ENCODE measurements around the gene SPATA9.

The SPATA9 gene

GRCh38 chr5:95682891-95683290, at the start of gene SPATA9:
TSS of gene SPATA9 (minus strand) at chr5:95682991. CDS start at chr5:95682854, 137 bp downstream.
- no peak for DNase-seq (ENCODE audit: low read depth)

- DNase-seq (ENCODE audit: low read depth): peak; percentile 6
Observed at GRCh38 chr5:95731571-95732554, 49.1 kb upstream of the SPATA9 start.

- no peak for DNase-seq (ENCODE audit: low read depth)
Observed at GRCh38 chr5:95730730-95731570, 48.2 kb upstream of the SPATA9 start, which contains the start of gene RHOBTB3. TSS of gene RHOBTB3 (plus strand) at chr5:95731336. CDS start at chr5:95731683, 347 bp downstream.

DNA sequence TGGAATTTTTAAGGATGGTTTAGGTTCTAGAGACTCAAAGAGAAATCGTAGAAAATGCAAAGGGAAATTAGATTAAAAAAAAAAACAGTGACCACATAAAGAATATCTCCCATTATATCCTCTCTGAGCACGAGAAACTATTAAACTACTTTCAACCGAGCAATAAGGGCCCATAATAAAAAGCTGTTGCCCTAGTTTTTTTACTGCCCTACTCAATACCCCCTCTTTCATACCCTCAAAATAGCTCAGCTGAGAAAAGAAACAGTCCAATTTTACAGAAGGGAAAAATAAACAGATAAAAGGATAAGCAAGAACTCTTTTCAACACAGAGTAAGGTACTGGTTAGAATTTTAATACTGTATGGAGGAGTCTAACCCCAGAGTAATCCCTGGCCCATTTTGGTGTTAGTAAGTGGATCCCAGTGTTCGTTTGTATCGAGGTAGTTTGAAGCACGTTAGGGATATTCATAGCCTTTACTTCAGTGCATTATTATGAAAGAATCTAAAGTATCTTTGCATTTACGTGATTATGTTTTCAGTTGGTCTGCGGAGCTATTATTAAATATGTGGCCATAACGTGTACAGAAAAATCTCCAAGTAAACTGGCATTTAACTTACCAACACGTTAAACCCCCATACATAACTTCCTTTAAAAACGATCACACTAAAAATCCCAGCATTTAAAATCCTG, 47.4 kb upstream of the SPATA9 start:
- no peak for DNase-seq (ENCODE audit: low read depth)

DNA sequence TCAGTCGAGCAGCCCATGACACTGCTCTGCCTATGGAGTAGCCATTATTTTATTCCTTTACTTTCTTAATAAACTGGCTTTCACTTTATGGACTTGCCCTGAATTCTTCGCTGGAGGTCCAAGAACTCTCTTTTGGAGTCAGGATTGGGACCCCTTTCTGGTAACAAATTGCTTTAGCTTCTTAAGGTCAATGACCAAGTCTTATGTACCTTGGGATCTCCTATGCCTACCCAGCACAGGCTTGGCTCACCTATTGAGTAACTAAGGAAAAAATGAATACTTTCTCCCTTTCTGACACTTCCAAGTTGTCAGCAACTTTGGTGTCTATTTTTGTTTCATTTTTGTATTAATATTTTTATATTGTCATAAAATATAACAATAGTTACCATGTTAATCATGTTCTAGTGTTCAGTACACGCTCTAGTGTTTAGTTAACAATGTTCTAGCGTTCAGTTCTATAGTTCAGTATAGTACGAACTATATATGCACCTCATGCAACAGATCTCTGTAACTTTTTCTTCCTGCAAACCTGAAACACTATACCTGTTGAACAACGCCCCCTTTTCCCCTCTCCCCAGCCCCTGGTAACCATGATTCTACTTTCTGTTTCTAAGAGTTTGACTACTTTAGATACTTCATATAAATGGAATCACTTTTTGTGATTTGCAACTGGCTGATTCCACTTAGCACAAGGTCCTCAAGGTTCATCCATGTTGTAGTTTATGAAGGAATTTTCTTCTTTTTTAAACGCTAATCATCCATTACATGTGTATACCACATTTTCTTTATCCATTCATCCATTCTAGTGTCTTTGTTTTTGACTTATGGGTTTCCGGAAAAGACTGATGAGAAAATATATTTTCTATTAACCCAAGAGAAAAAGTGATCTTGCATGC, 46.6 kb upstream of the SPATA9 start:
- no peak for DNase-seq (ENCODE audit: low read depth)

DNA sequence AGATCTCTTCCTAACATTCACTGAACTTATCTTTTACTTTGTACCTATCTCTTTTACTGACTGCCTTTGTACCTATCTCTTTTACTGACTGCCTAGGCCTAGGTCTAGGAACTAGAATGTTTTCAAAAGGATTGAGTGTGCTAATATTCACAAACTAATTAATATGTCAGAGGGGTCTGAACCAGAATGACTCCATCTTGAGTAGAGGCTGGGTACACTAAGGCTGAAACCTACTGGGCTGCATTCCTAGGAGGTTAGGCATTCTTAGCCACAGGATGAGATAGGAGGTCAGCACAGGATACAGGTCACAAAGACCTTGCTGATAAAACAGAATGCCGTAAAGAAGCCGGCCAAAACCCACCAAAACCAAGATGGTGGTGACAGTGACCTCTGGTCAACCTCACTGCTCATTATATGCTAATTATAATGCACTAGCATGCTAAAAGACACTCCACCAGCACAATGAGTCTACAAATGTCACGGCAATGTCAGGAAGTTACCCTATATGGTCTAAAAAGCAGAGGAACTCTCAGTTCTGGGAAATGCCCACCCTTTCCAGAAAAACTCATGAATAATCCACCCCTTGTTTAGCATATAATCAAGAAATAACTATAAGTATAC, 45.8 kb upstream of the SPATA9 start:
- DNase-seq (ENCODE audit: low read depth): no peak

DNA sequence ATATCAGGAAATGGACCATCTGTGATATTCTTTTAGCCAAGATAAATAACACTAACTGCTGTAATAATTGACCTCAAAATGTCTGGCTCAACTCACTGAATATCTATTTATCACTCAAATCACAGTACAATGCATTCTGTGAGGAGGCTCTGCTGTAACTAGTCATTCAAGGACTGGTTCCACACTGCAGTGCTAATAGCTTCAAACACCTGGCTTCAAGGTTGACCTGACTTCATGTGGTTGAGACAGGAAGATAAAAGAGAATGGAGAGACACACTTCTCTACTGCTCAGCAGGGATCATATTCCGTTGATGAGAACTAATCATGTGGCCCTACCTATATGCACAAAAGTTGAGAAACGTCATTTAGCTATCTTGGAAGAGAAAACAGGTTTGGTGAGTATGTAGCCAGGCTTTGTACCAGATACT, 45.0 kb upstream of the SPATA9 start:
- DNase-seq (ENCODE audit: low read depth): no peak

DNA sequence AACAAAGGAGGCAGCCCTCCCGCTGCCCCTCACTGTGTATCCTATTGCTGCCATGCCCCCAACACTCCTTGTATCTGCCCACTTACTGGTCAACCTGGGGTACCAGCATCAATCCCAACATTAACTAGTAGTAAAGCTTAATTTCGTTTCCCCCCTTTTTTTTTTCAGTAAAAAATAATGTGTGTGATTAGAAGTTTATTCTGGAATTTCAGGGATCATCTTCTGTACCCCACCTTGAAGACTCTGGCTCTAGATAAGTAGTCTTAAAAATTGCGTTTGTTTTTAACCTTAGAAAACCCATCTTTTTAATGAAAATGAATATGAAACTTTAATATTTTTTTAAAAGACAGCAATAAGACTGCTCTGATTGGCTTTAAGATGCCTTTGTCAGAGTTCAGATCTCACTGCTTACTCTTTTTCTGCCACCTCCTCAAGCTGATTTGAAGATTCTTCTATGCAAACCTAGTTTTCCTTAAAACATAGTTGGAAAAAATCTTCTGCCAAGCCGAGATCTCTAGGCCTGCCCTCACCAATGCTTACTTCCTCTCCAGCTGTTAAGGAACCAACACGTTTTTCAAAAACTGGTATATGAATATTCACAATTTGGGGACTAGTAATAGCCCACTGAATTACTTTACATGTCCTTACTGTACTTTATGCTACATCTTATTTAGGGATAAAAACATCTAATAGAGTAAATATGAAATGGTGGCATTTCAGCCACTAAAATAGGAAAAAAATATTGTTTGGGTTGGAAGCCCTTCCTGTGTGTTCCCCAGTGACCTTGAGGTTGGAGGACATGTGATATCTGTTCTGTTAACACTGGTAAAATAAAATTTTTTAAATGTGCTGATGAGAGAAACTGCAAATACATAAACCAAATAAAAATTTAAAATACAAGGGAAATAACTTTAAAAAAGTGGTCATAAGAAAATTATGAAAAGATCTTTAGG, 44.3 kb upstream of the SPATA9 start:
- no peak for DNase-seq (ENCODE audit: low read depth)

- DNase-seq (ENCODE audit: low read depth): no peak
Observed at GRCh38 chr5:95725937-95726810, 43.4 kb upstream of the SPATA9 start.

DNA sequence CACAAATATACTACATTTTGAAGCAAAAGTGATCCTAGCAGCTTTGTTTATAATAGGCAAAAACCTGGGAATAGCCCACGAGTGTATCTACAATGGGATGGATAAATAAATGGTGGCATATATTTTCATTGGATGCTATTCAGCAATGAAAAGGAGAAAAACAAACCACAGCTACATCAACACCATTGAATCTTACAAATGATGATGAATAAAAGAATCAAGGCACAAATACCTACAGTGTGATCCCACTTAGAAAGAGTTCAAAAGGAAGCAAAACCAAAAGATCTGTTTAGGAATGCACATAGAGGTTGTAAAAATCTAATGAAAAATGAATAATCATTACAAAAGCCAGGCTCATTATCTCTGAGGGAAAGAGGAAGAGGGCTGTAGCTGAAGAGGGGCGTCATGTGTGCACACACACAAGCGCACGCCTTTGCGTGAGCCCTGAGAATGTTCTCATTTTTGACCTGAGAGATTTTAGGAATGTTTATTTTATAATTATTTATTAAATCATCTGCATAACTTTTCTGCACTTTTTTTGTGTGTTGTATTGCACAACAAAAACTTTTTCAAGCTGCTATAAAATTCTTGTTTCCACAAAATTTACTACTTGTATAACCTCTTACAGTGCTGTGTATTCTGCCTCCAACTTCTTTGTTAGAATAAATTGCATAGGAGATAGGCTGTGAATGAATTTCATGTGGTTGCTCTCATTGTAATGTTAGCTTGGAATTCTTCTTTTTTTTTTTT, 42.5 kb upstream of the SPATA9 start:
- DNase-seq (ENCODE audit: low read depth): no peak

DNA sequence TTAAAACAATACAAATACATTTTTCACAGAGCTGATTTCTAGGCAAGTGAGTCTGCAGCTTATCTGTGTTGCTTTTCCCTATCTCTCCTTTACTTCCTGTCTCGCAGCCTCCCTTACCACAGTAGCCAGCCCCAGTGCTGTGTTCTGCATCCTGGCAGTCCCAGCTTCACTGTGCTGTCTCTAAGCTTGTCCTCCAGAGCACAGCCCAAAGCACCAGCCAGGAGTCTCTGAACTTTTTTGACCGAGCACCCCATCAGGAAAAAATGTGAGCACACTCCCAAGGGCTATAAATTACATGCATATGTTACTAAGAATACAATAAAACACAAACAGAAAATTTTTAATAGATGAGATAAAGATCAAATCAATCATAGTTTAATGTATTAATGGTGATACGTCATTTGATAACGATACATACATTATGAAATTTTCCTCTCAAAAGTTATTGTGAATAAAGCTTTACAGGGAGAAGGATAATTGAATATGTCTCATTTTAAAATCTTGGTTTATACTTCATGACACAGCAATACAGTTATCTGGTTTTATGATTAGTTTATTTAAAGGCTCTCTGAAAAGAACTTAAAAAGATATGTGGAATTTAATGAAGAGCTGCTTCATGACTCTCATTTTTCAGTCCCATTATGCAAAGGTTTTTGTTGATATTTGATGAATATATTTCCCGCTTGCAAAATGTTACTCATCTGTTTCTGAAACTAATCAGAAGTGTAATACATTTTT, 41.0 kb upstream of the SPATA9 start:
- no peak for DNase-seq (ENCODE audit: low read depth)

DNA sequence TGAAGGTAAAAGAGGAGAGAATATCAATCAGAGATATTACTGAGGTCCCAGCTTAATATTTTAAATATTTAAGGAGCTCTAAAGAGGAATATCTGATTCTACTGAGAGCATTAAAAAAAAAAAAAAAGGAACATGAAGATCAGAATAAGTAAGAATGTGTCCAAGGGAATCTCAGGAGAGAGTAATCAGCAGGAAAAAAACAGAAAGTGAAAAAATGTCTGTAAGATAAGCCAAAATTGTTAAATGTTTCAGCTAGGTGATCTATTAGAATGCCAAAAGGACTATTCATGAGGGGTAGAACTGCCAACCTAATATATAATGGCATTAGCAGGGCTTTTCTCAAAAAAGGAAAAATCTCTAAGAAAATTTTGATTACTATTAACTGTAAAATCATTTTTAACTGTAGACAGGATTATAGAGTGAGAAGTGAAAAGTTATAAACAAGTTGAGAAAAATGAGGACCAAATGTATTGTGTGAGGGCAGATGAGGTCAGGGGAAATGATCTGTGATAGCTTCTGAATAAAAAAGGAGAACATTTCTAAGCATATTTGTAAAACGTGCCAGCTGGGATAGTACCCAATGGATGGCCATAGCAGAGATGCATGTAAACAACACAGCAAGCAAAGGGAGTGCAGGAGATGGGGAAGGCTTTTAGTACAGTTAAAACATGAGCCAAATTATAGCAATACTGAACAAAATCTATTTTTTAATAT, 38.9 kb upstream of the SPATA9 start:
- no peak for DNase-seq (ENCODE audit: low read depth)

DNA sequence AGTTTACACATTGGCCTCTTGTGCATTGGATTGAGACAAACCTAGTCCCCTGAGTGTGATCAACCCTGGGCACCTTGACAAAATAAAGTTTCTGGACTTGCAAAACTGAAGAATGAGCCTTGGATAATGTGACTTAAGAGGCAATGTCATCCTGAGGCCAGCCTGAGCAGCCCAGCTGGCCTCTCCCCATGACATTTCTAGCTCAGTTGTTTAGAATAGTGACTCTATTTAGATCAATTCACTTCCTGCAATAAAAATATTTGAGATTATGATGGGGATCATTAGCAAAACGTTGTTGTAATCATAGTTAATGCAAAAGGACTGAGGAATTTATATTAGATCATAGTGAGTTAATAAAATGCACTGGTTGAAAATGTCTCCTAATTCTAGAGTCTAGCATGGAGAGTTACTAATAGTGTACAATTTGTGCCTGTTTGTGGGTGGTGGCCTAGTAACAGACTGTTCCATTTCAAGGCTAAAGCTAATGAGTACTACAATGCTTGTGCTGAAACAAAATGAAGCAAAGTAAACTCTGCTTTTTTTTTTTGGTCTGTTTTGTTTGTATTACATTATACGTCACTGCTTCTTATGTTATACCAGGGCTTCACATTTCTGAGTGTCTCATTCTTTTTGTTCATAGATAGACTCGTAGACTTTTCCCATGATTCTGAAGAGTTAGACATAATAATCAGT, 37.4 kb upstream of the SPATA9 start:
- no peak for DNase-seq (ENCODE audit: low read depth)

- no peak for DNase-seq (ENCODE audit: low read depth)
Observed at GRCh38 chr5:95718738-95719137, 35.9 kb upstream of the SPATA9 start.

- DNase-seq (ENCODE audit: low read depth): no peak
Observed at GRCh38 chr5:95718203-95718602, 35.4 kb upstream of the SPATA9 start.

GRCh38 chr5:95717439-95717838, 34.6 kb upstream of the SPATA9 start:
- DNase-seq (ENCODE audit: low read depth): no peak
